Endothelial cell of umbilical vein (primary cell): ENCODE measurements around the gene PSMB7. TPM values are rescaled to one million over a fixed set of nuclear protein-coding genes. Genes with fewer than 3 reads are reported as not detected.

ENCODE experiments used
- BruUV-seq: library from RNA; stranded (reverse); fragments of 400-500 nt; replicated peaks from 2 replicates; lab custom pipeline; 2021; lab: Mats Ljungman, UMichigan
- CTCF ChIA-PET: fragments of 300-600, 350-600 bp; sonication (Branson Sonifier 250); formaldehyde crosslinking; loops from one replicate; lab custom pipeline; 2021; ENCODE audit warnings: antibody characterized with exemption, inconsistent platforms; lab: Charles Lee
- POLR2A ChIA-PET: fragments of 300-600, 350-600 bp; sonication (Branson Sonifier 250); formaldehyde crosslinking; loops from one replicate; lab custom pipeline; 2021; ENCODE audit warnings: antibody characterized with exemption, inconsistent platforms; lab: Charles Lee
- DNase-seq: peaks from one replicate; pipeline ENCODE4 v3.0.0-alpha.2; 2011; ENCODE audit warnings: low read depth, low spot score
- FAIRE-seq: peaks from 2 replicates; lab custom pipeline; 2011; peaks lifted over from hg19 to GRCh38; lab: Jason Lieb, UNC
- H2AFZ ChIP-seq: 2 replicates; pipeline ENCODE4 v1.6.0; 2012; ENCODE audit warnings: low read depth, low read length, control low read depth, inconsistent platforms
- H3K27ac ChIP-seq: 2 replicates; pipeline ENCODE4 v1.5.1; 2011; ENCODE audit warnings: low read depth, mild to moderate bottlenecking, control low read depth, low read length, moderate library complexity; ENCODE audit not compliant: insufficient read depth
- H3K27me3 ChIP-seq, 2 experiments: 2 replicates each; pipeline versions ENCODE4 v1.6.0 to v1.6.1; 2011; ENCODE audit warnings: low read length in 2 of 2, mixed read lengths in 1 of 2; ENCODE audit not compliant: control insufficient read depth in 2 of 2, insufficient read depth in 2 of 2
- H3K36me3 ChIP-seq, 2 experiments: 2 replicates in 1 of 2; 3 replicates in 1 of 2; pipeline ENCODE4 v1.5.1; 2011; ENCODE audit warnings: low read length in 2 of 2, mild to moderate bottlenecking in 1 of 2, moderate library complexity in 1 of 2; ENCODE audit not compliant: control insufficient read depth in 2 of 2, insufficient read depth in 2 of 2; ENCODE audit errors: extremely low read depth in 1 of 2
- H3K4me1 ChIP-seq: 3 replicates; pipeline ENCODE4 v1.5.1; 2011; ENCODE audit warnings: mild to moderate bottlenecking, low read length; ENCODE audit not compliant: control insufficient read depth, insufficient read depth; ENCODE audit errors: extremely low read depth
- H3K4me2 ChIP-seq: 2 replicates; pipeline ENCODE4 v1.6.1; 2011; ENCODE audit warnings: low read length, control low read depth, mixed read lengths; ENCODE audit not compliant: insufficient read depth
- H3K4me3 ChIP-seq, 3 experiments: fragments of 200-600 bp in 1 of 3; sonication (generic), shearing (Covaris generic) in 1 of 3; replicated peaks in 1 of 3; 2 replicates each; pipeline ENCODE4 v1.5.1; 2011 to 2016; ENCODE audit warnings: control low read depth in 3 of 3, low read length in 3 of 3, mild to moderate bottlenecking in 2 of 3, inconsistent platforms in 1 of 3, low read depth in 1 of 3, moderate library complexity in 1 of 3; ENCODE audit not compliant: insufficient read depth in 1 of 3
- H3K79me2 ChIP-seq: 2 replicates; pipeline ENCODE4 v1.6.0; 2012; ENCODE audit warnings: low read length, inconsistent platforms; ENCODE audit not compliant: control insufficient read depth, insufficient read depth
- H3K9ac ChIP-seq: replicated peaks from 2 replicates; pipeline ENCODE3; 2011; ENCODE audit warnings: low read length, control low read depth; ENCODE audit not compliant: insufficient read depth; ENCODE audit errors: extremely low read depth
- H3K9me1 ChIP-seq: replicated peaks from 3 replicates; pipeline ENCODE4 v1.6.0; 2011; ENCODE audit warnings: mild to moderate bottlenecking, low read length; ENCODE audit not compliant: control insufficient read depth, insufficient read depth; ENCODE audit errors: extremely low read depth
- H3K9me3 ChIP-seq: replicated peaks from 2 replicates; pipeline ENCODE4 v1.5.1; 2012; ENCODE audit warnings: low read length, inconsistent platforms; ENCODE audit not compliant: control insufficient read depth, insufficient read depth
- H4K20me1 ChIP-seq: replicated peaks from 2 replicates; pipeline ENCODE3; 2011; ENCODE audit warnings: mild to moderate bottlenecking, low read length; ENCODE audit not compliant: control insufficient read depth, insufficient read depth; ENCODE audit errors: extremely low read depth
- CTCF ChIP-seq, 2 donors: IDR thresholded peaks; 1 replicate in 1 of 2; 2 replicates in 1 of 2; pipeline ENCODE4 v1.5.1; 2011; ENCODE audit warnings: low read length in 2 of 2, mild to moderate bottlenecking in 2 of 2, moderate library complexity in 2 of 2, control low read depth in 1 of 2, inconsistent platforms in 1 of 2, low read depth in 1 of 2; ENCODE audit not compliant: insufficient read depth in 1 of 2; ENCODE audit errors: extremely low read depth in 1 of 2
- EZH2 ChIP-seq: IDR thresholded peaks from 2 replicates; pipeline ENCODE4 v1.6.1; 2012; ENCODE audit warnings: borderline replicate concordance, low read depth, mild to moderate bottlenecking, moderate library complexity, low read length, inconsistent platforms; ENCODE audit not compliant: severe bottlenecking
- FOS ChIP-seq: IDR thresholded peaks from 2 replicates; pipeline ENCODE4 v1.6.1; 2011; ENCODE audit warnings: mild to moderate bottlenecking, low read length, moderate library complexity, borderline replicate concordance; ENCODE audit not compliant: insufficient read depth
- JUN ChIP-seq: IDR thresholded peaks from 2 replicates; pipeline ENCODE4 v1.6.1; 2011; ENCODE audit warnings: borderline replicate concordance, low read depth; ENCODE audit not compliant: insufficient read length, insufficient read depth
- POLR2A ChIP-seq: IDR thresholded peaks from 2 replicates; pipeline ENCODE4 v1.6.1; 2012; ENCODE audit warnings: low read depth, mild to moderate bottlenecking, control low read depth, low read length
- POLR2AphosphoS5 ChIP-seq: IDR thresholded peaks from 2 replicates; pipeline ENCODE4 v1.6.1; 2012; ENCODE audit warnings: low read depth, mild to moderate bottlenecking, control low read depth, low read length, moderate library complexity; ENCODE audit not compliant: insufficient read depth
- dilution Hi-C: fragments of 300-500 bp; cut with MboI; formaldehyde crosslinking; loops from one replicate; pipeline ENCODE4 v1.15.0; 2019; ENCODE audit warnings: low sequenced_read_pairs; ENCODE audit not compliant: extremely low pct_ligation_motif_present
- intact Hi-C: fragments of 100-400 bp; cut with micrococcal nuclease; formaldehyde crosslinking; loops from one replicate; pipeline ENCODE4 v1.10.0; 2022
- polyA plus RNA-seq, 4 experiments: library from polyadenylated mRNA; depleted of rRNA in 3 of 4; stranded (reverse) in 3 of 4; unstranded in 1 of 4; fragments of >200 nt; gene quantifications; 2 replicates each; pipeline versions ENCODE4 v1.2.1 to v1.2.3, GENCODE V29; 2011 to 2012; ENCODE audit warnings: missing spikeins in 1 of 4
- total RNA-seq: library from RNA; stranded (reverse); gene quantifications from 2 replicates; pipeline ENCODE4 v1.2.3, GENCODE V29; 2021

PSMB7 gene
- total and polyA plus RNA-seq, 2 donors (not counting 3 experiments of a cell fraction or from before 2014, with no cell fraction given) = 227 to 366 TPM

- intact Hi-C loops = loop anchor here (5.0 kb wide), 1 partner anchor 241 kb away; no protein-coding TSS in a partner anchor
Observed at GRCh38 chr9:124415852-124416484, 726 bp upstream of the PSMB7 start.

GRCh38 chr9:124414612-124415011, 630 bp downstream of the PSMB7 start:
- Histone ChIP-seq H3K36me3 (peaks cover 6 to 25% of the 10 kb centered on the region in 2 experiments), H3K9me1 (no peaks in the 10 kb centered on the region), H3K9me3 (no peaks in the 10 kb centered on the region), H4K20me1 (no peaks in the 10 kb centered on the region), H3K27ac (peak overlapping the region; percentile 88), H3K4me3 (peak overlapping the region; percentile 63 to 97 (median 74)), H3K4me1 (peaks cover 39% of the 10 kb centered on the region), H3K9ac (peak overlapping the region; percentile 97), H3K27me3 (no peaks in the 10 kb centered on the region), H2AFZ (no peak overlapping the region), H3K79me2 (peaks cover 37% of the 10 kb centered on the region), H3K4me2 (peak overlapping the region; percentile 86)
- intact Hi-C loops (loop anchor here (5.0 kb wide), 2 partner anchors 152 to 243 kb away; no protein-coding TSS in a partner anchor), dilution Hi-C loops (no loop called here)
- BruUV-seq = TSS peak; percentile 56
- FAIRE-seq (no peak), DNase-seq (peak; percentile 17)
- ChIA-PET CTCF (no interaction called here), POLR2A (no interaction called here)
- TF ChIP-seq JUN (no peak), POLR2A (no peak), POLR2AphosphoS5 (no peak), FOS (no peak), CTCF (IDR thresholded peaks at IDR 0.05; ENCODE audit: extremely low read depth in 1 of 2, insufficient read depth in 1 of 2, low read depth in 1 of 2, low read length in 2 of 2) (no peak)

More at GRCh38 chr9:124415852-124416484, 726 bp upstream of the PSMB7 start:
- no peak for FAIRE-seq
- Histone ChIP-seq H3K4me3 (no peak overlapping the region), H3K27ac (no peak overlapping the region), H4K20me1 (no peaks in the 10 kb centered on the region), H2AFZ (peak overlapping the region; percentile 49), H3K4me1 (peaks cover 30% of the 10 kb centered on the region), H3K36me3 (peaks cover 3 to 22% of the 10 kb centered on the region in 2 experiments), H3K9ac (no peak overlapping the region), H3K79me2 (peaks cover 24% of the 10 kb centered on the region), H3K4me2 (no peak overlapping the region), H3K9me1 (no peaks in the 10 kb centered on the region), H3K9me3 (no peaks in the 10 kb centered on the region), H3K27me3 (no peaks in the 10 kb centered on the region)
- DNase-seq = no peak
- no TSS peak for BruUV-seq
- dilution Hi-C loops = no loop called here
- no peak for TF ChIP-seq POLR2A
- TF ChIP-seq EZH2 = no peak
- POLR2A ChIA-PET = no interaction called here
- CTCF ChIA-PET = interaction anchor here (0.5 to 0.6 kb wide), 2 partner anchors 24 to 1160 kb away, joined by 3 read pairs; no protein-coding TSS in a partner anchor
